BE2C (cell line): ENCODE measurements around the gene ACOT7. TPM values are rescaled to one million over a fixed set of nuclear protein-coding genes. Genes with fewer than 3 reads are reported as not detected.
A peak's percentile ranks its signal among the peaks of the same experiment; 100 is the strongest.

Source experiments
- DNase-seq: peaks from one replicate; pipeline ENCODE4 v3.0.0-alpha.2; 2020
- H3K27me3 ChIP-seq: fragments of 250-450 bp; sonication (Bioruptor Pico); 2 replicates; pipeline ENCODE4 v1.5.1; 2020; ENCODE audit warnings: mild to moderate bottlenecking
- H3K36me3 ChIP-seq: fragments of 250-450 bp; sonication (Bioruptor Pico); 2 replicates; pipeline ENCODE4 v1.5.1; 2020; ENCODE audit warnings: mild to moderate bottlenecking
- H3K4me1 ChIP-seq: fragments of 250-450 bp; sonication (Bioruptor Pico); 2 replicates; pipeline ENCODE4 v1.5.1; 2020
- H3K4me3 ChIP-seq: 2 replicates; pipeline ENCODE4 v1.5.1; 2011; ENCODE audit warnings: low read depth, low read length
- H3K9me3 ChIP-seq: fragments of 250-450 bp; sonication (Bioruptor Pico); 2 replicates; pipeline ENCODE4 v1.5.1; 2020
- CTCF ChIP-seq: IDR thresholded peaks from 2 replicates; pipeline ENCODE4 v1.5.1; 2012; ENCODE audit warnings: mild to moderate bottlenecking, low read depth, low read length
- polyA plus RNA-seq: library from polyadenylated mRNA; unstranded; fragments of >200 nt; gene quantifications from one replicate; pipeline ENCODE4 v1.2.1, GENCODE V29; 2012; ENCODE audit warnings: low read depth, missing spikeins; ENCODE audit not compliant: insufficient read length, insufficient read depth

Gene ACOT7, protein sequence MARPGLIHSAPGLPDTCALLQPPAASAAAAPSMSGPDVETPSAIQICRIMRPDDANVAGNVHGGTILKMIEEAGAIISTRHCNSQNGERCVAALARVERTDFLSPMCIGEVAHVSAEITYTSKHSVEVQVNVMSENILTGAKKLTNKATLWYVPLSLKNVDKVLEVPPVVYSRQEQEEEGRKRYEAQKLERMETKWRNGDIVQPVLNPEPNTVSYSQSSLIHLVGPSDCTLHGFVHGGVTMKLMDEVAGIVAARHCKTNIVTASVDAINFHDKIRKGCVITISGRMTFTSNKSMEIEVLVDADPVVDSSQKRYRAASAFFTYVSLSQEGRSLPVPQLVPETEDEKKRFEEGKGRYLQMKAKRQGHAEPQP
- 143 TPM for polyA plus RNA-seq

GRCh38 chr1:6393400-6394187 lies at the start of gene ACOT7:
TSS of gene ACOT7 (minus strand) at chr1:6393767. CDS start at chr1:6393399, 368 bp downstream.
- H3K36me3 ChIP-seq: no peaks in the 10 kb centered on the region
- peak; percentile 87 for DNase-seq
- H3K4me1 ChIP-seq: no peaks in the 10 kb centered on the region
- TF ChIP-seq CTCF: no peak
- H3K9me3 ChIP-seq: no peaks in the 10 kb centered on the region
- peak within 1 kb of the TSS; percentile 66 for H3K4me3 ChIP-seq
- no peaks in the 10 kb centered on the region for H3K27me3 ChIP-seq

DNA sequence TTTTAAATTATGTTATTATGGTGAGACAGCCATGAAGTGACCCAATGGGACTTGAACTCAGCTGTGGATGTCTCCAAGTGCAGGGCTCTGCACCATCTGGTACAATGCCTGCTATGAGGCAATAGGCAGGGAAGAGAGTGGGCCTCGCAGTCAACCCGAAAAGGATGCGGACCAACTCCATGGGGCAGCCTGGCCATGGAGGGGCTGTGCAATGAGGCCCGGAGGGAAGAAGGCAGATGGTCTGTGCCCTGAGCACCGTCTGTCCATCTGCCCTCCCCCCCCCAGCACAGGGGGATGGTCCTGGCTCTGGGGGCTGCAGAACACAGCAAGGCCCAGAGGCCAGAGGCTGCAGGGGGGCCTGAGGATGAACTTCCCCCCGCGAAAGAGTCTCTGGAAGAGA lies 48.0 kb upstream of the ACOT7 start:
- Histone ChIP-seq H3K4me1 (no peaks in the 10 kb centered on the region), H3K27me3 (peaks cover 3% of the 10 kb centered on the region), H3K4me3 (no peak overlapping the region), H3K9me3 (no peaks in the 10 kb centered on the region), H3K36me3 (no peaks in the 10 kb centered on the region)
- no peak for TF ChIP-seq CTCF
- no peak for DNase-seq

GRCh38 chr1:6440198-6441126 lies 46.9 kb upstream of the ACOT7 start:
- peak; percentile 68 for DNase-seq
- Histone ChIP-seq H3K4me1 (no peaks in the 10 kb centered on the region), H3K4me3 (no peak overlapping the region), H3K27me3 (no peaks in the 10 kb centered on the region), H3K9me3 (no peaks in the 10 kb centered on the region), H3K36me3 (no peaks in the 10 kb centered on the region)
- TF ChIP-seq CTCF: no peak

DNA sequence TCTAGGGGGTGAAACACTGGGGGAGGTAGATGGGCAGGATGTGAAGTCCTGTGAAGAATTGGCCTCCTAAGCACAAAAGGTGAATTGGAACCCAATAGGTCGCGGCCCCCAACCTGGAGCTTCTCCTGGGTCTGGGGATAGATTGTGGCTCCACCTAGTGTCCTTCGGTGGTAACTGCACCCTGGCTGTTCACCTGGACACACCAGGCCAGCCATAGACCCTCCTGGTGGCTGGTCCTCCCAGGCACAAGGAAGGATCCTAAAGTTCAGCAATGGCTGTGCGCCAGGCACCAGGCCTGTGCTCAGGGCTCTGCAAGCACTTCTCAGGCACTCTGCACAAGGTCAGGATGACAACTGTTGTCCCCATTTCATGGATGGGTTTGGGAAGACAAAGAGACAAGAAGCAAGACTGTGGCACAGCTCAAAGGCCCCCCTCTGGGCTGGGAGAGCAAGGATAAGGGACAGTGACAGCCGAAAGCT lies 44.5 kb upstream of the ACOT7 start:
- peak; percentile 60 for DNase-seq
- H3K4me3 ChIP-seq: no peak overlapping the region

More for the DNA sequence above, 44.5 kb upstream of the ACOT7 start:
- no peaks in the 10 kb centered on the region for H3K9me3 ChIP-seq
- peak; percentile 75 for TF ChIP-seq CTCF
- H3K4me1 ChIP-seq: no peaks in the 10 kb centered on the region
- no peaks in the 10 kb centered on the region for H3K36me3 ChIP-seq
- no peaks in the 10 kb centered on the region for H3K27me3 ChIP-seq
